Stomach (tissue), 9 donors: ENCODE measurements around the gene KAT7. TPM values are rescaled to one million over a fixed set of nuclear protein-coding genes. Genes with fewer than 3 reads are reported as not detected.

Experiments used
- DNase-seq, 2 donors: peaks; one replicate each; pipeline versions ENCODE4 v3.0.0 to v3.0.0-alpha.2; 2013 to 2019
- H3K27ac ChIP-seq, 5 donors: fragments of 200-600 bp in 4 of 5; sonication (generic) in 4 of 5; one replicate each; pipeline ENCODE4 v1.5.1; 2013 to 2019; ENCODE audit warnings: mild to moderate bottlenecking in 1 of 5, moderate library complexity in 1 of 5
- H3K27me3 ChIP-seq, 3 donors: fragments of 200-600 bp; sonication (generic); one replicate each; pipeline ENCODE4 v1.5.1; 2017 to 2019; ENCODE audit warnings: mixed run types in 1 of 3
- H3K36me3 ChIP-seq, 4 donors: fragments of 200-600 bp; sonication (generic); 1 replicate in 3 of 4; 2 replicates in 1 of 4; pipeline ENCODE4 v1.5.1; 2016 to 2019
- H3K4me1 ChIP-seq, 4 donors: fragments of 200-600 bp; sonication (generic); one replicate each; pipeline ENCODE4 v1.5.1; 2016 to 2019
- H3K4me3 ChIP-seq, 4 donors: fragments of 200-600 bp; sonication (generic) in 3 of 4; one replicate each; pipeline ENCODE4 v1.5.1; 2016 to 2019; ENCODE audit warnings: mild to moderate bottlenecking in 1 of 4
- H3K9me3 ChIP-seq, 4 donors: fragments of 200-600 bp; sonication (generic); one replicate each; pipeline ENCODE4 v1.5.1; 2016 to 2019
- EP300 ChIP-seq: sonication (generic); formaldehyde crosslinking; IDR thresholded peaks from one replicate; pipeline ENCODE4 v1.6.1; 2017; ENCODE audit warnings: antibody characterized with exemption
- POLR2A ChIP-seq, 4 donors: fragments of 450-650 bp; IDR thresholded peaks; one replicate each; pipeline ENCODE4 v1.6.1; 2016; ENCODE audit warnings: antibody characterized with exemption in 4 of 4, control low read depth in 2 of 4, mild to moderate bottlenecking in 1 of 4, moderate library complexity in 1 of 4
- POLR2AphosphoS5 ChIP-seq, 3 donors: sonication (generic); formaldehyde crosslinking; IDR thresholded peaks; one replicate each; pipeline ENCODE4 v1.6.1; 2016; ENCODE audit warnings: antibody characterized with exemption in 3 of 3
- WGBS, 5 donors: extraction: QIAGEN DNeasy Blood & Tissue Kit in 3 of 5; methylation state at CpG; one replicate each; pipeline versions ENCODE4 v1.1.5 to v1.1.7; 2013 to 2018; 5-methylcytosine and 5-hydroxymethylcytosine counted together
- intact Hi-C: fragments of 100-400 bp; cut with DNase I; formaldehyde crosslinking; loops from one replicate; pipeline ENCODE4 v1.15.1; 2023; ENCODE audit warnings: low total_unique reads
- polyA plus RNA-seq, 3 donors: library from polyadenylated mRNA; stranded (reverse); fragments of 200-250 nt; gene quantifications; one replicate each; pipeline ENCODE4 v1.2.3, GENCODE V29; 2013
- total RNA-seq, 5 donors: library from RNA; depleted of rRNA; stranded (reverse); fragments of >200 nt; gene quantifications; one replicate each; pipeline versions ENCODE4 v1.1.0 to v1.2.3, GENCODE V29; 2014 to 2016
- TF ChIP-seq, protein P1 (sequence below), 7 experiments: fragments of 450-650 bp in 4 of 7; fragments of 200-600 bp in 3 of 7; sonication (generic) in 3 of 7; IDR thresholded peaks; one replicate each; pipeline ENCODE4 v1.5.1; 2016 to 2019; ENCODE audit warnings: antibody characterized with exemption in 7 of 7, control low read depth in 2 of 7, mild to moderate bottlenecking in 1 of 7
- donor health status: healthy with polysubstance abuse.
- donor health status: Bipolar disorder and iron deficiency.
- donor health status: healthy.

Gene KAT7
- total and polyA plus RNA-seq, 8 donors = 5.0 to 92.4 (median 16.0) TPM

DNA sequence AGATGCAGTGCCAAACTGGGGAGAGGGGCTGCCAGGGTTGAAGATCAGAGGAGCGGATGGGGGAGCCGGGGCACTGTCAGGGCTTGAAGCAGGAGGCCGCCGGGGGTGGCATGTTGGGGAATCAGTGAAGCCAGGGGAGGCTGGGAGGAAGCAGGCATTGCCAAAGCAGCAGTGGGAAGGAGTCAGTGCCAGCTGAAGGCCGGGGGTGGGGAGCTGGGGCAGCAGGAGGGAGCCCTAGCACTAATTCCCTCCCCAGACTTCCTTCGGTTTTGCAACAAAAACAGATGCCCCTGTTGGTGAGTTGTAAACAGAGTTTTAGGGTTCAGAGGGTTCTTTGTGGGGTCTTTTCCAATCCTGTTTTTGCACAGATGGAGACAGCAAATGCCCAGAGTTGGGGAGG, 70.3 kb downstream of the KAT7 start:
- no peak overlapping the region for H3K4me3 ChIP-seq
- intact Hi-C loops = loop anchor here (10.0 kb wide), 2 partner anchors 144 to 284 kb away; partner anchors contain the start of gene NXPH3
- TF ChIP-seq, protein P1, sequence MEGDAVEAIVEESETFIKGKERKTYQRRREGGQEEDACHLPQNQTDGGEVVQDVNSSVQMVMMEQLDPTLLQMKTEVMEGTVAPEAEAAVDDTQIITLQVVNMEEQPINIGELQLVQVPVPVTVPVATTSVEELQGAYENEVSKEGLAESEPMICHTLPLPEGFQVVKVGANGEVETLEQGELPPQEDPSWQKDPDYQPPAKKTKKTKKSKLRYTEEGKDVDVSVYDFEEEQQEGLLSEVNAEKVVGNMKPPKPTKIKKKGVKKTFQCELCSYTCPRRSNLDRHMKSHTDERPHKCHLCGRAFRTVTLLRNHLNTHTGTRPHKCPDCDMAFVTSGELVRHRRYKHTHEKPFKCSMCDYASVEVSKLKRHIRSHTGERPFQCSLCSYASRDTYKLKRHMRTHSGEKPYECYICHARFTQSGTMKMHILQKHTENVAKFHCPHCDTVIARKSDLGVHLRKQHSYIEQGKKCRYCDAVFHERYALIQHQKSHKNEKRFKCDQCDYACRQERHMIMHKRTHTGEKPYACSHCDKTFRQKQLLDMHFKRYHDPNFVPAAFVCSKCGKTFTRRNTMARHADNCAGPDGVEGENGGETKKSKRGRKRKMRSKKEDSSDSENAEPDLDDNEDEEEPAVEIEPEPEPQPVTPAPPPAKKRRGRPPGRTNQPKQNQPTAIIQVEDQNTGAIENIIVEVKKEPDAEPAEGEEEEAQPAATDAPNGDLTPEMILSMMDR (IDR thresholded peaks at IDR 0.05) = no peak
- TF ChIP-seq EP300 (no peak), POLR2AphosphoS5 (IDR thresholded peaks at IDR 0.05) (no peak), POLR2A (IDR thresholded peaks at IDR 0.05) (no peak)
- no peak for DNase-seq
- H3K4me1 ChIP-seq = peaks cover 0 to 14% (median 4%) of the 10 kb centered on the region in 4 donors
- peaks cover 0 to 28% (median 4%) of the 10 kb centered on the region in 3 donors for H3K27me3 ChIP-seq
- no peaks in the 10 kb centered on the region for H3K36me3 ChIP-seq
- H3K27ac ChIP-seq = no peak overlapping the region
- no peaks in the 10 kb centered on the region for H3K9me3 ChIP-seq
- 49 to 72% (median 69%) methylated on average over 6 of the region's 6 CpGs for WGBS, 5 donors

DNA sequence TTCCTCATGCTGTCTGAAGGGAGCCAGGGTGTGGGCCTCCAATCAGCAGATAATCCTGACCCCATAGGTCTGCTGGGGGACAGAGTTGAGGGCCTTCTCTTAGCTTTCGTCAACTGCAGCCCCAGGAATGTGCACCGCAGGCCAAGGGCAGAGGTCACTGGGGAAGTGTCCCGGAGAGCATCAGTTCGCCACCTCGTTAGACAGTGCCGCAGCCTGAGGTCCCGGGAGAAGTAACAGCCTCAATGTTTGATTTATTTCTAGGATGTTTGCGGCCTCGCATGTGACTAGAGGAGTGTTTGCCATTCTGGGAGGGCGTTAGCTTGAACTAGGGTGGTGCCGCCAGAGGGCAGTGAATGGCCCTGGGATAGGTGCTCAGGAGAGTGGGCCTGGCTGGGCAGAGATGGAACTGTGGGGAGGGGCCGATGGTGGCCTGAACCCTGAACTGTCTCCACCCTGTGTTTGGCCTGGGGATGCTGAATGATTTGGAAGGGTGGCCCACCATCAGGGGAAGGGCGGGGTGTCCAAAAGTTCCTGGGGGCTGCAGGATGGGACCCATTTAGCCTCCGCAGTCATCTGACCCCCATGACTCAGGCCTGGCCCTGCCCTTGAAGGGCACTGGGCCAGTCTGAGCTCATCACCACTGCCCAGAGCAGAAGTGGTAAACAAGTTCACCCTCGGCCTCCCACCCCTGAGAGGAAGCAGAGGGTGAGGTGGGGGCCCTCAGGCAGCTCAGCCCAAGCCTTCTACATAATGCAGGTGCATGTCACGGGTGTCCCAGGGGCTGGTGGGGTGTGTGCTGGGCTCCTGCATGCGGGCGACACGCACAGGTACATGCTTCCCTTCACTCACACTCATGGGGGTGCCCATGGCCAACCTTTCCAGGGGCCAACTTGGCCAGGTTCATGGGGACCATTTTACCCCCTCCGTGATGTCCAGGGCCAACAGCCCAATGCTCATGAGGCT, 71.8 kb downstream of the KAT7 start:
- Histone ChIP-seq H3K9me3 (no peaks in the 10 kb centered on the region), H3K4me1 (peaks cover 0 to 14% (median 4%) of the 10 kb centered on the region in 4 donors), H3K36me3 (no peaks in the 10 kb centered on the region), H3K4me3 (no peak overlapping the region), H3K27ac (no peak overlapping the region), H3K27me3 (peaks cover 0 to 28% (median 4%) of the 10 kb centered on the region in 3 donors)
- intact Hi-C loops = loop anchor here (5.0 to 10.0 kb wide), 3 partner anchors 137 to 285 kb away; partner anchors contain the start of genes DLX3 and NXPH3
- DNase-seq = peak; percentile 36 to 52
- 44 to 65% (median 49%) methylated on average over 16 to 20 of the region's 20 CpGs for WGBS, 5 donors
- no peak for TF ChIP-seq POLR2AphosphoS5 (IDR thresholded peaks at IDR 0.05)
- no peak for TF ChIP-seq EP300
- no peak for TF ChIP-seq POLR2A (IDR thresholded peaks at IDR 0.05)
- TF ChIP-seq, protein P1 (IDR thresholded peaks at IDR 0.05) = no peak

DNA sequence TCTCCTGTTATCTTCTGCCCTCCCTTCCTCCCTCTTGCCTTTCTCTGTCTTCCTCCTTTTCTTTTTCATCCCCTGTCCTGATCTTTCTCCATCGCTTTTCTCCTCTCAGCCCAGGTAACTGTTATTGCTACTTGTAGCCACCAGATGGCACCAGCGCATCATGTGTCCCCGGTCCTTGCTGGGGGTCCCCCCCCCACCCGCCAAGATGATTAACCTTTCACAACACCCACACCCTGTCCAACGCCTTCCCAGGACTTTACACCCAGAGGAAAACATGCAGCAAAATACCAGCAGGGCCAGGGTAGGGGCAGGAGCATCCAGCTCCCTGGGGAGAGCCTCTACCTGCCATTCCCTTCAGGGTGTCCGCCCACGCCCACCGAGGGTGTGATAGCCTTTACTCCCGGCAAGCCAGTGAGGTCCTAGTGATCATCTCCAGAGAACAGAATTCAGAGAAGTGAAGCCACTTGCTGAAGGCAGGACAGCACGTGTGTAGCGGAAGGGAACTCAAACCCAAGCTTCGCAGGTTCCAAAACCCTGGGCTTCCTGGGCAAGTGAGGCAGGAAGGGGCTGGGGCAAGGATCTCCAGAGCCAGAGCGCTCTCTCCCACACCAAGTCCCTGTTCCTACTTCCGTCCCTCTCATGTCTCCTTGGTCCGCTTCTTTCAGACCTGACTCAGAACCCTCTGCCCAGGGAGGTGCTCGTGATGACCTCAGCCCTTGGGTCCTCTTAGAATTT, 72.8 kb downstream of the KAT7 start:
- peak in 1 of 2 donors; percentile 83 for DNase-seq
- WGBS, 5 donors = 37 to 47% (median 39%) methylated on average over 16 of the region's 16 CpGs
- intact Hi-C loops = loop anchor here (5.0 kb wide), 1 partner anchor 136 kb away; the partner anchor contains the start of gene DLX3
- Histone ChIP-seq H3K36me3 (no peaks in the 10 kb centered on the region), H3K9me3 (no peaks in the 10 kb centered on the region), H3K4me1 (peaks cover 0 to 14% (median 4%) of the 10 kb centered on the region in 4 donors), H3K27me3 (peaks cover 0 to 28% (median 4%) of the 10 kb centered on the region in 3 donors), H3K27ac (no peak overlapping the region), H3K4me3 (no peak overlapping the region)
- no peak for TF ChIP-seq EP300
- TF ChIP-seq, protein P1 (IDR thresholded peaks at IDR 0.05) = peak in 5 of 7 experiments; percentile 77 to 88 (median 81)

DNA sequence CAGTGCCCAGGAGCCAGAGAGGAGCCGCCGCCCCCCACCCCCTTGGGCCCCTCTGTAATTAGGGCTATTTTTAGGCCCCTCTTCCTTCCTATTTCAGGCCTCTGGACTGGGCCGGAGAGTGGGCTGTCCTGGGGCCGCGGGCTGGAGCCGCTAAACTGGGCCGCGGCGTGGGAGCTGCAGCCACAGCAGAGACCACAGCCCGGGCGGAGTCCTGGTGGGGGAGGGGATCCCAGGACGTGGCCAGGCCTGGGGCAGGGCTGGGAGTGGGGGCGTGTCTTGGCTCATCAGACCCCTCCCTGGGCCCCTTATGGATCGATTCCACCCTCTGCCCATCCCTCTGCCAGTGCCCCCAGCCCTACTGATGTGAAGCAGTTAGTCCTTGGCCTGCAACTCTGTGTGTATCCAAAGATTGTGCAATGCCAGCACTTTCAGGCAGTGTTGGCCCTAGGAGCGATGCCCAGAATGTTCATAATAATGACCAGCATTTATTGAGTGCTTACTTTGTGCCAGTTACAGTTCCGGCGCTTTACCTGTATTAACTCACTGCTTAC, 74.4 kb downstream of the KAT7 start:
- TF ChIP-seq EP300 (no peak), POLR2AphosphoS5 (IDR thresholded peaks at IDR 0.05) (no peak), POLR2A (IDR thresholded peaks at IDR 0.05) (no peak)
- TF ChIP-seq, protein P1 (IDR thresholded peaks at IDR 0.05) = no peak
- no peak overlapping the region for H3K27ac ChIP-seq
- 44 to 51% (median 47%) methylated on average over 8 to 17 of the region's 17 CpGs for WGBS, 5 donors
- peaks cover 0 to 31% (median 4%) of the 10 kb centered on the region in 3 donors for H3K27me3 ChIP-seq
- H3K36me3 ChIP-seq = no peaks in the 10 kb centered on the region
- DNase-seq = peak in 1 of 2 donors; percentile 29
- H3K9me3 ChIP-seq = no peaks in the 10 kb centered on the region
- peaks cover 0 to 14% (median 4%) of the 10 kb centered on the region in 4 donors for H3K4me1 ChIP-seq
- no peak overlapping the region for H3K4me3 ChIP-seq
- intact Hi-C loops = loop anchor here (5.0 kb wide), 1 partner anchor 134 kb away; the partner anchor contains the start of gene DLX3
